Measurements from ENCODE around the gene PTPRN. TPM values are rescaled to one million over a fixed set of nuclear protein-coding genes. Genes with fewer than 3 reads are reported as not detected.
A peak's percentile ranks its signal among the peaks of the same experiment; 100 is the strongest.

PTPRN gene
- total RNA-seq, 4 donors from 2014 or later = 0.58 to 3.0 (median 1.9) TPM; not detected in 1

- no peak overlapping the region for H3K4me3 ChIP-seq
- peaks cover 3 to 81% (median 25%) of the 10 kb centered on the region in 3 donors for H3K4me1 ChIP-seq
- peaks cover 0 to 47% of the 10 kb centered on the region in 2 donors for H3K36me3 ChIP-seq
- no peaks in the 10 kb centered on the region for H3K9me3 ChIP-seq
- 68 to 93% methylated on average over 3 of the region's 17 CpGs for WGBS, 2 donors (ENCODE audit: low coverage in 1 of 2)
- H3K27me3 ChIP-seq = no peaks in the 10 kb centered on the region
- TF ChIP-seq POLR2AphosphoS5 (IDR thresholded peaks at IDR 0.05) = no peak
- TF ChIP-seq EP300 (IDR thresholded peaks at IDR 0.05) = no peak
- no peak for TF ChIP-seq CTCF (IDR thresholded peaks at IDR 0.05)
- no peak for TF ChIP-seq POLR2A (IDR thresholded peaks at IDR 0.05)
- no peak for ATAC-seq
- peak overlapping the region in 3 of 4 donors; percentile 87 to 90 (median 88) for H3K27ac ChIP-seq
Measured at GRCh38 chr2:219247678-219248642, 61.2 kb downstream of the PTPRN start.

- H3K4me1 ChIP-seq = peaks cover 3 to 67% (median 24%) of the 10 kb centered on the region in 3 donors
- WGBS, 2 donors (ENCODE audit: low coverage in 1 of 2) = no CpG with 5 or more reads among the region's 10 CpGs
- H3K9me3 ChIP-seq = no peaks in the 10 kb centered on the region
- H3K4me3 ChIP-seq = no peak overlapping the region
- no peak for ATAC-seq
- H3K36me3 ChIP-seq = peaks cover 0 to 45% of the 10 kb centered on the region in 2 donors
- H3K27ac ChIP-seq = peak overlapping the region in 3 of 4 donors; percentile 14 to 94 (median 89)
- H3K27me3 ChIP-seq = no peaks in the 10 kb centered on the region
- no peak for TF ChIP-seq POLR2AphosphoS5 (IDR thresholded peaks at IDR 0.05)
- TF ChIP-seq EP300 (IDR thresholded peaks at IDR 0.05) = no peak
- TF ChIP-seq POLR2A (IDR thresholded peaks at IDR 0.05) = no peak
- no peak for TF ChIP-seq CTCF (IDR thresholded peaks at IDR 0.05)
Measured at GRCh38 chr2:219246559-219246958, 62.6 kb downstream of the PTPRN start.

GRCh38 chr2:219245899-219246230 lies 63.3 kb downstream of the PTPRN start:
- H3K4me1 ChIP-seq = peaks cover 3 to 60% (median 24%) of the 10 kb centered on the region in 3 donors
- peaks cover 0 to 38% of the 10 kb centered on the region in 2 donors for H3K36me3 ChIP-seq
- TF ChIP-seq CTCF (IDR thresholded peaks at IDR 0.05) = no peak
- no peak for TF ChIP-seq POLR2AphosphoS5 (IDR thresholded peaks at IDR 0.05)
- TF ChIP-seq EP300 (IDR thresholded peaks at IDR 0.05) = no peak
- TF ChIP-seq POLR2A (IDR thresholded peaks at IDR 0.05) = no peak
- no peaks in the 10 kb centered on the region for H3K27me3 ChIP-seq
- no peaks in the 10 kb centered on the region for H3K9me3 ChIP-seq
- no peak for ATAC-seq
- peak overlapping the region; percentile 89 to 96 (median 93) for H3K27ac ChIP-seq
- peak overlapping the region; percentile 66 to 90 for H3K4me3 ChIP-seq
- 40 to 57% methylated on average over 1 to 2 of the region's 10 CpGs for WGBS, 2 donors (ENCODE audit: low coverage in 1 of 2)

- Histone ChIP-seq H3K9me3 (no peaks in the 10 kb centered on the region), H3K4me3 (peak within 1 kb of the TSS; percentile 66 to 90), H3K36me3 (peaks cover 0 to 32% of the 10 kb centered on the region in 2 donors), H3K4me1 (peaks cover 3 to 55% (median 22%) of the 10 kb centered on the region in 3 donors), H3K27ac (peak within 1 kb of the TSS; percentile 89 to 96 (median 93)), H3K27me3 (no peaks in the 10 kb centered on the region)
- 0% methylated on average over 8 of the region's 46 CpGs; no CpG with 5 or more reads in 1 of the 2 donors for WGBS, 2 donors (ENCODE audit: low coverage in 1 of 2)
- TF ChIP-seq POLR2A (IDR thresholded peaks at IDR 0.05) (peak; percentile 79 to 82), EP300 (IDR thresholded peaks at IDR 0.05) (no peak), CTCF (IDR thresholded peaks at IDR 0.05) (peak in 1 of 4 experiments; percentile 7), POLR2AphosphoS5 (IDR thresholded peaks at IDR 0.05) (peak; percentile 91)
- peak; percentile 93 for ATAC-seq
Measured at GRCh38 chr2:219245148-219245898, 63.9 kb downstream of the PTPRN start, which contains the start of the genes GLB1L and STK16. Gene GLB1L (minus strand): TSS chr2:219245444. CDS start chr2:219243573, 1,871 bp downstream. Gene STK16 (plus strand): TSS chr2:219245479. CDS start chr2:219246000, 521 bp downstream.

All from gastroesophageal sphincter (tissue), 4 donors.